GM18951 (cell line): ENCODE measurements around the gene YEATS2.

Experiments
- POLR2A ChIP-seq: IDR thresholded peaks from 4 replicates; pipeline ENCODE4 v1.6.1; 2011; ENCODE audit warnings: mild to moderate bottlenecking; ENCODE audit not compliant: insufficient read length, insufficient read depth; ENCODE audit errors: extremely low read depth
- in situ Hi-C: fragments of 300-500 bp; cut with MboI; formaldehyde crosslinking; loops from one replicate; pipeline ENCODE4 v1.12.0; 2022; ENCODE audit warnings: low sequenced_read_pairs, mixed read lengths, inconsistent platforms; ENCODE audit not compliant: unreplicated experiment

YEATS2 gene

GRCh38 chr3:183829466-183829865 is 131.9 kb downstream of the YEATS2 start:
- in situ Hi-C loops: loop anchor here (10.0 kb wide), 1 partner anchor 365 kb away; no protein-coding TSS in a partner anchor
- no peak for TF ChIP-seq POLR2A

DNA sequence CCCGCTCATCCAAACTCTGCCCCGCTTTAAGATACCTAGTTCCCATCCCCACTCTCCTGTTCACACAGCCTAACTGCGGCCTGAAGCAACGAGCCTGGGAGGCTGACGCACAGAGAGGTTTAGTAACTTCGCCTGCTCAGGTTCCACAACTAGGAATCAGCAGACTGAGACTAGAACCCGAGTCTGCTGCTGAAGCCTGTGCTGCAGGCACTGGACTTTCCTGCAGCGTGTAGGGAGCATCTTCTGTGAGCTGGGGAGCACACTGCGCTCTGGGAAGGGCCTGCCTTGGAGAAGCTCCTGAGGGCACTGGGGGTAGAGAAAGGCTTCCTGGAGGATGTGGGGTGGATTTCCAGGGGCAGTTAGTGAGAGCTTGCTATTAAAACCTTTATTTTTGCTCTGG is 132.6 kb downstream of the YEATS2 start:
- no peak for TF ChIP-seq POLR2A
- in situ Hi-C loops: no loop called here

- no peak for TF ChIP-seq POLR2A
- in situ Hi-C loops: no loop called here
These were observed 135.9 kb downstream of the YEATS2 start for GRCh38 chr3:183833516-183833915.

GRCh38 chr3:183837390-183837789 is 139.8 kb downstream of the YEATS2 start:
- no peak for TF ChIP-seq POLR2A
- in situ Hi-C loops: no loop called here

DNA sequence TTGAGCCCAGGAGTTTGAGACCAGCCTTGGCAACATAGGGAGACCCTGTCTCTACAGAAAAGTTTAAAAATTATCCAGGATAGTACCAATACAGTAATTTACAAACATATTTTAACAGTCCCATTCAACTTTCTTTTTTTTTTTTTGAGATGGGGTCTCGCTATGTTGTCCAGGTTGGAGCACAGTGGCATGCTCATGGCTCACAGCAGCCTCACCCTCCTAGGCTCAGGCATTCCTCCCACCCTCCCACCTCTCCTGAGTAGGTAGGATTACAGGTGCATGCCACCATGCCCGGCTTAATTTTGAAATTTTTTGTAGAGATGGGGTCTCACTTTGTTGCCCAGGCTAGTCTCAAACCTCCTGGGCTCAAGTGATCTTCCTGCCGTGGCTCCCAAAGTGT is 140.3 kb downstream of the YEATS2 start:
- TF ChIP-seq POLR2A: no peak
- in situ Hi-C loops: no loop called here

DNA sequence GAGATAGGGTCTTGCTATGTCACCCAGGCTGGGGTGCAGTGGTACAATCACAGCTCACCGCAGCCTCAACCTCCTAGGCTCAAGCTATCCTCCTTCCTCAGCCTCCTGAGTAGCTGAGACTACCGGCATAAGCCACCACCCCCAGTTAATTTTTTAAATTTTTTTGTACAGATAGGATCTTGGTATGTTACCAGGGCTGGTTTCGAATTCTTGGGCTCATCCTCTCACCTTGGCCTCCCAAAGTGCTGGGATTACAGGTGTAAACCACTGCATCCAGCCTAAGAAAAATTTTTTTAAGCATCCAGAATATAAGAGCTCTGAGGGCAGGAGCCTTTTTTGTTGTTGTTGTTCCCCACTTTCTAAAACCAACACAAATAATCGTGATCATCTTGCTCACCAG is 142.2 kb downstream of the YEATS2 start:
- TF ChIP-seq POLR2A: no peak
- in situ Hi-C loops: no loop called here

- in situ Hi-C loops: no loop called here
- TF ChIP-seq POLR2A: no peak
These were observed 147.0 kb downstream of the YEATS2 start for GRCh38 chr3:183844606-183845005.

GRCh38 chr3:183845090-183845489 is 147.5 kb downstream of the YEATS2 start:
- TF ChIP-seq POLR2A: no peak
- in situ Hi-C loops: no loop called here

- in situ Hi-C loops: no loop called here
- TF ChIP-seq POLR2A: no peak
These were observed 148.2 kb downstream of the YEATS2 start for GRCh38 chr3:183845608-183846288.

GRCh38 chr3:183854318-183855035 is 156.9 kb downstream of the YEATS2 start:
- in situ Hi-C loops: no loop called here
- TF ChIP-seq POLR2A: no peak

- in situ Hi-C loops: no loop called here
- TF ChIP-seq POLR2A: no peak
These were observed 160.3 kb downstream of the YEATS2 start for GRCh38 chr3:183857863-183858262.
